Left renal pelvis (tissue), 4 donors: ENCODE results near the gene DDX51. TPM values are rescaled to one million over a fixed set of nuclear protein-coding genes. Genes with fewer than 3 reads are reported as not detected.

Source experiments
- DNase-seq, 4 donors: peaks; one replicate each; pipeline ENCODE4 v3.0.0-alpha.2; 2013; ENCODE audit warnings: low read depth in 4 of 4, low spot score in 3 of 4
- polyA plus RNA-seq, 4 donors: library from polyadenylated mRNA; unstranded; fragments of 120-200 nt; gene quantifications; one replicate each; pipeline ENCODE4 v1.2.1, GENCODE V29; 2013; ENCODE audit not compliant: insufficient read length in 4 of 4

The DDX51 gene
- polyA plus RNA-seq, 4 donors = 10.5 to 24.4 (median 16.3) TPM

GRCh38 chr12:132095520-132096409 lies 48.4 kb downstream of the DDX51 start:
- no peak for DNase-seq

DNA sequence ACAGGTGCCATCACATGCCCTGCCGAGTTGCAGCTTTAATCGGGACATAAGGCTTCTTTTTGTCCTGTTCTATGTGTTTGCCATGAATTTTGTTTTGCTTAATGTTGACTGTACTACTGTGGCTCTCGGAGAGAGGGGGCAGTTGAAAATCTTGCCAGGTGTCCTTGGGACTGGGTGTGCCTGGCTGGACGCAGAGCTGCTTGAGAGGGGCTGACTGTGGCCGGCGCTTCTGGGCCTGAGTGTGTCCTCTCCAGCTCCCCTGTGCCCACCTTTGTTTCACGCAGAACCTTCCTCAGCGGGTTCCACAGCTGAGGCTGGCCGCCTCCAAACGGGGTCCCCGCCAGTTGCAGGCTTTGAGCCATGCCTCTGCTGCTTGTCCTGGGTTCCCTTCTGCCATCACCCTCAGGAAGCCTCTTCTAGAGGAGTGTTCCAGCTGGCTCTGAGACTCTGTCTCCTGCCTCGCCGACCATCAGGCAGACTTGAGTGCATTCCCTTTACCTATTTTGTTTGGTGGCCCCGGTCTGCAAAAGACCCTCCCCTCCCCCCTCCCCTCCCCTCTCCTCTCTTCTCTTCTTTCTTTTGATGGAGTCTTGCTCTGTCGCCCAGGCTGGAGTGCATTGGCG lies 49.7 kb downstream of the DDX51 start:
- DNase-seq = no peak

GRCh38 chr12:132089407-132089910 lies 54.7 kb downstream of the DDX51 start:
- no peak for DNase-seq

Other genes with a start within 250 kb of the DDX51 start
- 10 to 100 TPM; 20.6 to 44.0 (median 27.0) TPM for gene ULK1, start 249.7 kb downstream of the DDX51 start, polyA plus RNA-seq
- 10 to 100 TPM in 3 of 4 donors, 1 to 10 TPM in 1; 9.4 to 24.6 (median 13.3) TPM for gene PUS1, start 215.0 kb downstream of the DDX51 start, polyA plus RNA-seq
- gene EP400, start 194.4 kb downstream of the DDX51 start, polyA plus RNA-seq = 10 to 100 TPM; 31.9 to 43.0 (median 38.2) TPM
- 10 to 100 TPM; 11.0 to 20.5 (median 12.6) TPM for gene NOC4L, start 138 bp upstream of the DDX51 start, polyA plus RNA-seq
- 10 to 100 TPM in 1 of 4 donors, 1 to 10 TPM in 3; 6.2 to 10.4 (median 8.2) TPM for gene GALNT9, start 185.3 kb upstream of the DDX51 start, polyA plus RNA-seq